Suprapubic skin (tissue), 4 donors: Measurements from ENCODE around the gene CISH.

Experiments used
- CTCF ChIP-seq, 2 donors: fragments of 200-600 bp in 1 of 2; fragments of 450-650 bp in 1 of 2; sonication (generic) in 1 of 2; IDR thresholded peaks; one replicate each; pipeline ENCODE4 v1.5.1; 2016 to 2019; ENCODE audit warnings: antibody characterized with exemption in 2 of 2, mild to moderate bottlenecking in 1 of 2, moderate library complexity in 1 of 2
- POLR2A ChIP-seq, 2 donors: fragments of 450-650 bp; IDR thresholded peaks; one replicate each; pipeline ENCODE4 v1.6.1; 2017; ENCODE audit warnings: antibody characterized with exemption in 2 of 2, mild to moderate bottlenecking in 2 of 2, moderate library complexity in 2 of 2
- POLR2AphosphoS5 ChIP-seq, 3 donors: sonication (generic); formaldehyde crosslinking; IDR thresholded peaks; one replicate each; pipeline ENCODE4 v1.6.1; 2017; ENCODE audit warnings: antibody characterized with exemption in 3 of 3

GRCh38 chr3:50594253-50594785, 17.3 kb downstream of the CISH start:
- no peak for TF ChIP-seq CTCF (IDR thresholded peaks at IDR 0.05)
- no peak for TF ChIP-seq POLR2A (IDR thresholded peaks at IDR 0.05)
- TF ChIP-seq POLR2AphosphoS5 (IDR thresholded peaks at IDR 0.05) = no peak
